ENCODE measurements around the gene EFCAB12.

The EFCAB12 gene

GRCh38 chr3:129439226-129439816 lies 10.9 kb upstream of the EFCAB12 start:
- FAIRE-seq (no peak), DNase-seq (ENCODE audit: insufficient read length, low spot score) (no peak)
- TF ChIP-seq CTCF (IDR thresholded peaks at IDR 0.05; ENCODE audit: insufficient read depth, missing control alignments), result no peak

- no peak for TF ChIP-seq CTCF (IDR thresholded peaks at IDR 0.05; ENCODE audit: insufficient read depth, missing control alignments)
- no peak for FAIRE-seq
Measured at GRCh38 chr3:129435367-129435766, 6.9 kb upstream of the EFCAB12 start.

GRCh38 chr3:129434140-129434539 lies 5.7 kb upstream of the EFCAB12 start:
- DNase-seq (ENCODE audit: insufficient read length, low spot score) (no peak), FAIRE-seq (no peak)
- TF ChIP-seq CTCF (IDR thresholded peaks at IDR 0.05; ENCODE audit: insufficient read depth, missing control alignments), result no peak

More at GRCh38 chr3:129435367-129435766, 6.9 kb upstream of the EFCAB12 start:
- no peak for DNase-seq (ENCODE audit: insufficient read length, low spot score)

GRCh38 chr3:129433565-129433964 lies 5.1 kb upstream of the EFCAB12 start:
- DNase-seq (ENCODE audit: insufficient read length, low spot score) (no peak), FAIRE-seq (no peak)
- no peak for TF ChIP-seq CTCF (IDR thresholded peaks at IDR 0.05; ENCODE audit: insufficient read depth, missing control alignments)

- FAIRE-seq (no peak), DNase-seq (ENCODE audit: insufficient read length, low spot score) (no peak)
- TF ChIP-seq CTCF (IDR thresholded peaks at IDR 0.05; ENCODE audit: insufficient read depth, missing control alignments), result no peak
Measured at GRCh38 chr3:129432671-129433070, 4.2 kb upstream of the EFCAB12 start.

GRCh38 chr3:129432036-129432435 lies 3.6 kb upstream of the EFCAB12 start:
- TF ChIP-seq CTCF (IDR thresholded peaks at IDR 0.05; ENCODE audit: insufficient read depth, missing control alignments), result no peak
- FAIRE-seq (no peak), DNase-seq (ENCODE audit: insufficient read length, low spot score) (no peak)

- DNase-seq (ENCODE audit: insufficient read length, low spot score), result no peak
- TF ChIP-seq CTCF (IDR thresholded peaks at IDR 0.05; ENCODE audit: insufficient read depth, missing control alignments), result no peak
- no peak for FAIRE-seq
Measured at GRCh38 chr3:129429602-129430001, 1.2 kb upstream of the EFCAB12 start.

All from D721Med (cell line).